NK-92 (cell line): ENCODE results near the gene EHMT1.

ENCODE experiments used
- DNase-seq: peaks from one replicate; lab custom pipeline; 2025; ENCODE audit not compliant: unreplicated experiment; lab: John Stamatoyannopoulos, UW

EHMT1 gene

GRCh38 chr9:137781906-137782585 is 163.2 kb downstream of the EHMT1 start:
- DNase-seq: no peak

- no peak for DNase-seq
Observed at GRCh38 chr9:137783521-137783920, 164.7 kb downstream of the EHMT1 start.

- no peak for DNase-seq
Observed at GRCh38 chr9:137784046-137784445, 165.2 kb downstream of the EHMT1 start.

- no peak for DNase-seq
Observed at GRCh38 chr9:137784641-137785513, 166.1 kb downstream of the EHMT1 start.

GRCh38 chr9:137785704-137786161 is 166.9 kb downstream of the EHMT1 start:
- no peak for DNase-seq

- no peak for DNase-seq
Observed at GRCh38 chr9:137786511-137786920, 167.7 kb downstream of the EHMT1 start.

GRCh38 chr9:137787381-137787780 is 168.6 kb downstream of the EHMT1 start:
- DNase-seq: no peak

- no peak for DNase-seq
Observed at GRCh38 chr9:137787786-137788505, 169.1 kb downstream of the EHMT1 start.

GRCh38 chr9:137788561-137789294 is 169.9 kb downstream of the EHMT1 start:
- no peak for DNase-seq

- no peak for DNase-seq
Observed at GRCh38 chr9:137789295-137789895, 170.6 kb downstream of the EHMT1 start.

GRCh38 chr9:137791947-137792346 is 173.1 kb downstream of the EHMT1 start:
- DNase-seq: no peak

- DNase-seq: no peak
Observed at GRCh38 chr9:137793196-137793841, 174.5 kb downstream of the EHMT1 start.

- DNase-seq: no peak
Observed at GRCh38 chr9:137795156-137795666, 176.4 kb downstream of the EHMT1 start.

- no peak for DNase-seq
Observed at GRCh38 chr9:137797206-137798120, 178.7 kb downstream of the EHMT1 start.

GRCh38 chr9:137798142-137798541 is 179.3 kb downstream of the EHMT1 start:
- no peak for DNase-seq

- DNase-seq: no peak
Observed at GRCh38 chr9:137798901-137799629, 180.3 kb downstream of the EHMT1 start.

GRCh38 chr9:137799630-137799983 is 180.8 kb downstream of the EHMT1 start:
- DNase-seq: no peak
